GM18868 (cell line): ENCODE data around the gene MYO15A.

Experiments
- ATAC-seq: cut with Tn5 transposase; IDR thresholded peaks from one replicate; pipeline ENCODE4 v1.9.1; 2021; ENCODE audit warnings: mild to moderate bottlenecking, moderate library complexity; ENCODE audit not compliant: unreplicated experiment

MYO15A gene

DNA sequence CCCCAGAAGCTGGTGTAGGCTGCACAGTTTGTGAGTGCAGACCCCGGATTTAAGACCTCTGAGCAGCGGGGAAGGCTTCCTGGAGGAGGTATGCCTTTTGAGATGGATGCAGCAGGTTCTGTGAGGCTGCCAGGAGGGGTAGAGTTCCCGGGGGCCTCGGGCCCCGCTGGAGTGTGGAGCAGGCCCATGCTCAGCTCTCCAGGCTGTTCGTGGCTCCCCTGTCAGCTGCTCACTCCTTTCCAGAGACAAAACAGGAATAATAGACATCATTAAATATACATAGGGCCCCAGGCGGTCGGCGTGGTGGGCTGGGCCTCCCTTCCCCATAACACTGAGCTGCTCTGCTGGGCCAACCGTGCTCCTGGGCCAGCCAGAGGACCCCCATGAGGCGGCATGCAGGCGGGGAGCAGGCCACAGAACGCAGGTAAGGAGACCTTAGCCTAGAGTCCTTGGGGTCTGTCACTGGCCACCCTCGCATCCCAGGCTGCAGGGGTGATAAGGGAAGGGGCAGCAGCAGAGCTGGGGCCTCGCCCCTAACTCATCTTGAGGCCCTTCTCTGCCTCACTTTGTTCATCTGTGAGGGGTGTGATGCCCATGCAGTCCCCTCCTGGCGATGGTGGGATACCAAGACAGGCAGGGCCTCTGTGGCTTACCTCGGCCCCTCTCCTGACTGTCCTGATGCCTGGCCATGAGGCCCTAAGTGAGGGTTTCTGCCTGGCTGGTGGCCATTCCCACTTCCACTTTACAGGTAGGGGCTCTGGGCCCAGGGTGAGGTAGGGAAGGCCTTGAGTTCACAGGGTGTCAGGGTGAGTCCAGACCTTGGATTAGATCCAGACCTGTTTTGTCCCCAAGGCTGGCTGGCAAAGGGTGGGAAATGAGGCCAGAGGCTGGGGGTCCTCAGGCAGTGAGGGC, at the start of gene MYO15A:
Gene MYO15A (plus strand): TSS at position 356 of the 912 bp plus-strand sequence. CDS start 10,045 bp downstream, outside the sequence.
- no peak for ATAC-seq

- ATAC-seq: no peak
These were observed 49.3 kb upstream of the MYO15A start for GRCh38 chr17:18059283-18059682.

GRCh38 chr17:18064053-18064452, 44.5 kb upstream of the MYO15A start:
- no peak for ATAC-seq

GRCh38 chr17:18065546-18065945, 43.0 kb upstream of the MYO15A start:
- no peak for ATAC-seq

DNA sequence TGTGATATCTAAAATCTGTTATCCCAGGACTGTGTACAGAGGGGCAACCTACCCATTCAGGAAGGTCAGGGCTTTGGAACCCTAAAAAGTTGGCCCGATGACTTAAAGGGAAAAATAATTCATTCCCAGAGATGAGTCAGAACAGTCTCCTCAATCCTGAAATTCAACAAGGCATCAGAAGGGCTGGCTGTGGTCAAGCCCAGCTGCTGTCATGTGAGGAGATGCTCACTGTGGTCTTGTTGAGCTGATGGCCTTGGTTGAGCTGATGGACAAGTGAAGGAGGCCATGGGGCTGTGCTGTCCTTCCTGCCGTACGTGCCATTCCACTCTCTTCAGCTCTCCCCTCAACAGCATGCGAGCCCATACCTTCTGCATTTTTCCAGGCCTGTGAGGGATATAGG, 41.7 kb upstream of the MYO15A start:
- ATAC-seq: no peak

DNA sequence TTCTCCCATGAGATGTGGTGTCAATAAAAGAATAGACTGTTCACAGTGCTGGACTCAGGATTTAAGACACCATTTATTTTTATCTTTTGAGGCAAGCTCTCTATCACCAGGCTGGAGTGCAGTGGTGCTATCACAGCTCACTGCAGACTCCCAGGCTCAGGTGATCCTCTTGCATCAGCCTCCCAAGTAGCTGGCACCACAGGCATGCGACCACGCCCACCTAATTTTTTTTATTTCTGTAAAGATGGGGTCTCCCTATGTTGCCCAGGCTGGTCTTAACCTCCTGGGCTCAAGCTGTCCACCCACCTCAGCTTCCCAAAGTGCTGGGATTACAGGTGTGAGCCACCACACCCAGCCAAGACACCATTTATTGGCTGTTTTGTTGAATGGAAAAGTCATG, 39.5 kb upstream of the MYO15A start:
- no peak for ATAC-seq

GRCh38 chr17:18070861-18071340, 37.7 kb upstream of the MYO15A start:
- no peak for ATAC-seq

GRCh38 chr17:18071751-18072150, 36.8 kb upstream of the MYO15A start:
- ATAC-seq: no peak

- no peak for ATAC-seq
These were observed 33.8 kb upstream of the MYO15A start for GRCh38 chr17:18074566-18075272.

DNA sequence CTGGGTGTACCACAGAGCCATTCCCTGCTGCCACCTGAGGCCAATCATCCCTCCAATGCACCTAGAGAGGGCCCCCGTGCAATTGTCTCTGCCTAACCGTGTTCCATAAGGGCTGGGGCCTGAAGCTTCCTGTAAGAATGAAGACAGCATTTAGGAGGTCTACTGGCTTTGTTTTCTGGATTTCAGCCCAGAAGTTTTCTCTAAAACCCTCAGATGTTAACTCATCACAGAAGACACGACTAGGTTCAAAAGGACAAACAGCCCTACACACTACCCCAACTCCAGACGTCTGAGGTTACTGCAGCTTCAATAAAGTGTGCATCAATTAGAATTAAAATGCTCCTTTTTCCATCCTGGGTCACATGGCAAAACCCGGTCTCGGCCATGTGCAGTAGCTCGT, 31.6 kb upstream of the MYO15A start:
- ATAC-seq: no peak

DNA sequence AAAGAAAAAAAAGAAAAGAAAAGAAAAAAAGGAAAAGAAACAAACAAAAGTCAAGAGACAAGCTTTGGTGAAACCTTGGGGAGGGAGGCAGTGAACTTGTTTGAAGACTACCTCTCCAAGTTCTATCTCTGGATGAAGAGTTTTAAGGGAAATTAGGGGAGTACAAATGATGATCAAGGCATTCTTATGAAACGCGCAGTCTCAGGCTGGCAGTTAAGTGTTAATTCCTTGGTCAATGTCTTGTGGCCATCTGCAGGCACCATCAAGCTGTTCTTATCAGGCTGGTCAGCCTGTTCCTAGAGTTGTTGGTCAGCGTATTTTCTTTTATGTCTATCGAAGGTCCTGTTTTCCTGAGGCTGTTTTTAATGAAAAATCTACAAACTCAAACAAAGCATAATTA, 29.0 kb upstream of the MYO15A start:
- no peak for ATAC-seq

DNA sequence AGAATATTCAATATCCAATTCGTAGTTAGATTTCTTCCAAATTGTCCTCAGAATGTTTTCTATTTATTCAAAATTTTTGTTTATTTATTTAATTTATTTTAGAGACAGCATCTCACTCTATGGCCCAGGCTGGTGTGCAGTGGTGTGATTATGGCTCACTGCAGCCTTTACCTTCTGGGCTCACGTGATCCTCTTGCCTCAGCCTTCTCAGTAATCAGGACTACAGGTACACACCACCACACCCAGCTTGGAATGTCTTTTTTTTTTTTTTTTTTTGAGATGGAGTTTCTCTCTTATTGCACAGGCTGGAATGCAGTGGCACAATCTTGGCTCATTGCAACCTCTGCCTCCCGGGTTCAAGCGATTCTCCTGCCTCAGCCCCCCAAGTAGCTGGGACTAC, 24.3 kb upstream of the MYO15A start:
- no peak for ATAC-seq

DNA sequence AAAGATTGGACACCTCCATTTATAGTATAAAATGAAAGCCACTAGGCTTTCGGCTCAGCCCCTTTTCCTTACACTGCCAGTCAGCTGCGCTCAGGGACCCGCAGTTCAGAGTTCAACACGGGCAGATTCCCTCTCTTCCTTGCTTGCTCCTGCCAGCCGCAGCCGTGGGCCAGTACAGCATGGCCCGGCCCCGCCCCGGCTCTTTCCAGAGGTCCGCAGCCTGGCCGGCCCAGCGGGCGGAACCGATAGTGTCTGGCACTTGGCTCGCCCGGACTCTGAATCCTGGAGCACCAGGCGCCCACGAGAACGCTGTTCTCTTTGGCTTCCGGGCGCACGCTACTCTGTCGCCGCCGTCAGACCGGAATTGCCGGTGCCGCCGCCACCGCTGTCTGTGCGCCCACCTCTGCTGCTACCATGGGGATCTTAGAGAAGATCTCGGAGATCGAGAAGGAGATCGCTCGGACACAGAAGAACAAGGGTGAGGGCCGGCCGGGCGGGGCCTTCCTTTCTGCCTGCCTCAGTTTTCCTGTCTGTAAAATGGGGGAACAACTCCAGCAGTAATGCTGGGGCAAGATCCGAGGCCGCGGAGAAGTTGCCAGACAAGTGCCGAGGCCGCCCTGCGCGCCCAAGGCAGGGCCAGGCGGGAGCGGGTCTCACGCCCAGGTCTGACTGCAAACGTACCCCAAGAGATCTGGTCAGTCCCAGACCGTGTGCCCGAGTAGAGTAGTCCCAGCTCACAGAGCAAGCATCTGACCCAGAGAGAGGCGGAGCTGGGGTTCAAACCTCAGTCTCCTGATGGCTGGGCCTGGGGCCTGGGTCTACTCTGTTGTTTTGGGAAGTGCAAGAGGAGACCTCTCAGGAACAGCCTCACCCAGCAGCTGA, 20.7 kb upstream of the MYO15A start, which contains the start of gene DRG2:
Gene DRG2 (plus strand): TSS at position 339 of the 882 bp plus-strand sequence. CDS start 76 bp downstream, at position 415.
- ATAC-seq: peak; percentile 84

DNA sequence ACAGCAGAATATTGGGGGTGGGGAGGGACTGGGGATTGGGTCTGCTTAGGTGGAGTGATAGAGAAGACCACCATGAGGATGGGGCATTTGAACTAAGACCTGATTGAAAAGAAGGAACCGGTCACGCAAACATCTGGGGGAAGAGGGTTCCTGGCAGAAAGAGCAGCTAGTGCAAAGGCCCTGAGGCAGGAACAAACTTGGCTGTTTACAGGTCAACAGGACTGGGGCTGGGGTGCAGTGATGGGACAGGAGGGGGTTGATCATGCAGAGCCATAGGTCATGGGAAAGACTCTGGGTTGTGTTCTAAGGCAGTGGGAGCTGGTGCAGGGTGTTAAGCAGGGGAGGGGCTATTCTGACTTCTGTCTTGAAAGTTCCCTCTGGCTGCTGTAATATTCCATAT, 18.9 kb upstream of the MYO15A start:
- ATAC-seq: no peak

DNA sequence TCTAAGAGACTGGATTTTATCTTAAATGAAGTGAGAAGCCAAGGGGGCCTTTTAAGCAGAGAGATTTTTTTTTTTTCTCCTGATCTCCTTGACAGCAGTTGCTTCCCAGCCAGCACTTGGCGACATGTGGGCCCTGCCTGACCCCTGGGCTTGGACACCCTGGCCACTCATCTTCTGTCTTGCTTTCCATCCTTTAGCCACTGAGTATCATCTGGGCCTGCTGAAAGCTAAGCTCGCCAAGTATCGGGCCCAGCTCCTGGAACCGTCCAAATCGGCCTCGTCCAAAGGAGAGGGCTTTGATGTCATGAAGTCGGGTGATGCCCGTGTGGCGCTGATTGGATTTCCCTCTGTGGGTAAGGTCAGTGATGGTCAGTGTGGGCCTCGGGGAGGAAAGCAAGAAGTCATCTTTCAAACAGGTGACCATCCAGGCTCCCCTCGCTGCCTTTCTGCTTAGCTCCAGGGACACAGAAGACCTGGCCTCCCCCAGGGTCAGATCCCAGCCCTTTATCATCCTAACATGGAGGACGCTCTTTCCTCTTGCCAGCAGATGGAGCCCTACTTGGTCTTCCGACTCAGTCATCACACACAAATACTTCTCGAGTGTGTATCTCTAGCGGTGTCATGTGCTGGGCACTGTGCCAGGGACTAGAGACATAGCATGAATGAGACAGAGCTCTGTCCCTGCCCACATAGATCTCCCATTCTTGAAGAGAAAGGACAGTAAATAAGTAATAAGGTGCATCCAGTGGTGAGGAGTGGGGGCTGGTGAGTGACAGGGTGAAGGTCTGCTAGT, 14.7 kb upstream of the MYO15A start:
- no peak for ATAC-seq

DNA sequence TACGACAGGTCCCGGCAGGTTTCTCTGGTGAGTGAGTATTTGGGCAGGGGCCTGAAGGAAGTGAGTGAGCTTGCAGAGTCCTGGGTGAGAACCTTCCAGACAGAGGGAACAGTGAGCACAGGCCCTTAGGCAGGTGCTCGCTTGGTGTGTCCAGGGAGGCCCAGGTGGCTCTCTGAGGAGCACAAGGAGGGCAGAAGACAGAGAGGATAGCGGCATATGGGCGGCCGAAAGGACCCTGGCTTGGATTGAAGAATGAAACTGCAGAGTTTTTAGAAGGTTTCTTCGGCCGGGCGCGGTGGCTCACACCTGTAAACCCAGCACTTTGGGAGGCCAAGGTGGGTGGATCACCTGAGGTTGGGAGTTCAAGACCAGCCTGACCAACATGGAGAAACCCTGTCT, 14.1 kb upstream of the MYO15A start:
- ATAC-seq: no peak

DNA sequence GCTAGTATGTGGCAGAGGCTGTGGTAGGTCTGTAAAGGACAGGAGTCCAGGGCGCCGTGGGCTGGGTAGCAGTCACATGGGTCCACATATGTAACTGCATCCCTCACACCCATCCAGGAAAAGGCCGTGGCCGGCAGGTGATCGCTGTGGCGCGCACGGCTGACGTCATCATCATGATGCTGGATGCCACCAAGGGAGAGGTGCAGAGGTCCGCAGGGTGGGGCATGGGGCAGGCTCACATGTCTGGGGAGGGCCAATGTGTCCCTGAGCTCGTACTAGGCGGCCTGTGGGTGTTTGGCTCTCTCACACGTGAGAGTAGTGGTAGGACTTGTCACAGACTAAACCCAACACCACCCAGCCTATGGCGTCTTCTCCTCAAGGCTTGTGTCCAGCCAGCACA, 9.0 kb upstream of the MYO15A start:
- no peak for ATAC-seq

- no peak for ATAC-seq
These were observed 7.9 kb upstream of the MYO15A start for GRCh38 chr17:18100616-18101015.

GRCh38 chr17:18101828-18102227, 6.7 kb upstream of the MYO15A start:
- no peak for ATAC-seq

DNA sequence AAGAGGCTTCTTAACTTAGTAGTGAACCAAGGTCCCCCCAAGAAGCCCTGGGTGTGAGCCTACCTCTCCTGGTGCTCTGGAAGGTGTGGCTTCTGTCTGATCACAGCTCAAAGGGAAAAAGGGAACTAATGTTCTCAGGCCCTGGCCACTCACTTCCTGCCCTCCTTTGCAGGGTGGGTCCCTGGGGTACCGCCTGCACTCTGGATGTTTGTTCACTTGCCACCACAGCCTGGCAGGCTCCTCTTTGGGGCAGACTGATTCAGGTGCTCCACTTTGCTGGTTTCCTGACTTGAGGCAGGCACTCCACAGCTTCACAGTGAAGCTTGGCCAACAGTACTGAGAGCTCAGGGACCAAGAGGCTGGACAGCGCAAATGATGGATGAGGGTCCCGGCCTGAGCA, 5.9 kb upstream of the MYO15A start:
- no peak for ATAC-seq
